ENCODE measurements around the gene IMMP2L. TPM values are rescaled to one million over a fixed set of nuclear protein-coding genes. Genes with fewer than 3 reads are reported as not detected.

IMMP2L gene
- total and polyA plus RNA-seq, 2 donors (not counting 3 experiments of a cell fraction or from before 2014, with no cell fraction given): 9.9 to 11.8 TPM

DNA sequence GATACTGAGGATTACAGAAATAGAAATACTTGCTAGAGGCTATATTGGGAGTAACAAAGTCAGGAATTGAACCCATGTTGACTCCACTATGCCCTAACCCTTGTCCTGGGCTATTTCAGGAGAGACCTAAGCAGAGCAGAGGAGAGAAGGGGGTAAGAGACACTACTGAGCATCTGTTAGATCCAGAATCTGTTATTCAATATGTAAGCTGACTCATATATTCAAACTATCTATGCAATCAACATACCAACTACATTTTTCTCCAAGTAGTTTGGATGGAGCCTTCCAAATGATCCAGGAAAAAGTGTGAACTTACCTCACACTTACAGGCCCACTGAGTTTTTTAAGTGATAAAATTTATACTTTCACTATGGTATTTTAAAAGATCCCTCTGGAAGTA is 216.1 kb downstream of the IMMP2L start:
- intact Hi-C loops (cut with micrococcal nuclease) (no loop called here), dilution Hi-C loops (cut with MboI; ENCODE audit: extremely low pct_ligation_motif_present, low sequenced_read_pairs) (no loop called here)
- no peak overlapping the region for H3K27ac ChIP-seq (ENCODE audit: insufficient read depth, low read depth, low read length)
- H3K79me2 ChIP-seq (ENCODE audit: control insufficient read depth, insufficient read depth, low read length): no peaks in the 10 kb centered on the region
- ChIA-PET POLR2A (no interaction called here), CTCF (interaction anchor here (1.4 kb wide), 1 partner anchor 11 kb away, joined by 5 read pairs; no protein-coding TSS in a partner anchor)
- H3K4me2 ChIP-seq (ENCODE audit: insufficient read depth, low read length): no peak overlapping the region
- H2AFZ ChIP-seq (ENCODE audit: low read depth, low read length): no peak overlapping the region
- H3K9me1 ChIP-seq (replicated peaks; ENCODE audit: control insufficient read depth, extremely low read depth, insufficient read depth, low read length): no peaks in the 10 kb centered on the region
- H3K27me3 ChIP-seq (ENCODE audit: control insufficient read depth in 2 of 2, insufficient read depth in 2 of 2, low read length in 2 of 2): no peaks in the 10 kb centered on the region
- TF ChIP-seq MYC (IDR thresholded peaks at IDR 0.05; ENCODE audit: low read depth, low read length): no peak
- no peak for TF ChIP-seq EZH2 (IDR thresholded peaks at IDR 0.05; ENCODE audit: borderline replicate concordance, low read depth, low read length, severe bottlenecking)
- TF ChIP-seq JUN (IDR thresholded peaks at IDR 0.05; ENCODE audit: borderline replicate concordance, insufficient read depth, insufficient read length, low read depth): no peak
- TF ChIP-seq, protein P1, sequence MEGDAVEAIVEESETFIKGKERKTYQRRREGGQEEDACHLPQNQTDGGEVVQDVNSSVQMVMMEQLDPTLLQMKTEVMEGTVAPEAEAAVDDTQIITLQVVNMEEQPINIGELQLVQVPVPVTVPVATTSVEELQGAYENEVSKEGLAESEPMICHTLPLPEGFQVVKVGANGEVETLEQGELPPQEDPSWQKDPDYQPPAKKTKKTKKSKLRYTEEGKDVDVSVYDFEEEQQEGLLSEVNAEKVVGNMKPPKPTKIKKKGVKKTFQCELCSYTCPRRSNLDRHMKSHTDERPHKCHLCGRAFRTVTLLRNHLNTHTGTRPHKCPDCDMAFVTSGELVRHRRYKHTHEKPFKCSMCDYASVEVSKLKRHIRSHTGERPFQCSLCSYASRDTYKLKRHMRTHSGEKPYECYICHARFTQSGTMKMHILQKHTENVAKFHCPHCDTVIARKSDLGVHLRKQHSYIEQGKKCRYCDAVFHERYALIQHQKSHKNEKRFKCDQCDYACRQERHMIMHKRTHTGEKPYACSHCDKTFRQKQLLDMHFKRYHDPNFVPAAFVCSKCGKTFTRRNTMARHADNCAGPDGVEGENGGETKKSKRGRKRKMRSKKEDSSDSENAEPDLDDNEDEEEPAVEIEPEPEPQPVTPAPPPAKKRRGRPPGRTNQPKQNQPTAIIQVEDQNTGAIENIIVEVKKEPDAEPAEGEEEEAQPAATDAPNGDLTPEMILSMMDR (IDR thresholded peaks at IDR 0.05; ENCODE audit: extremely low read depth in 1 of 2, insufficient read depth in 1 of 2, low read depth in 1 of 2, low read length in 2 of 2): no peak
- TF ChIP-seq POLR2AphosphoS5 (IDR thresholded peaks at IDR 0.05; ENCODE audit: insufficient read depth, low read depth, low read length): no peak
- TF ChIP-seq POLR2A (IDR thresholded peaks at IDR 0.05; ENCODE audit: low read depth, low read length): no peak
- TF ChIP-seq GATA2 (IDR thresholded peaks at IDR 0.05; ENCODE audit: insufficient read depth, insufficient read length, low read depth, low read length): no peak
- TF ChIP-seq FOS (IDR thresholded peaks at IDR 0.05; ENCODE audit: borderline replicate concordance, insufficient read depth, low read length): no peak
- TF ChIP-seq MAX (IDR thresholded peaks at IDR 0.05; ENCODE audit: insufficient read depth, insufficient read length): no peak
- H3K9me3 ChIP-seq (replicated peaks; ENCODE audit: control insufficient read depth, insufficient read depth, low read length): no peaks in the 10 kb centered on the region
- H3K4me1 ChIP-seq (ENCODE audit: control insufficient read depth, extremely low read depth, insufficient read depth, low read length): no peaks in the 10 kb centered on the region
- DNase-seq (ENCODE audit: low read depth, low spot score) (no peak), FAIRE-seq (no peak)
- H3K36me3 ChIP-seq (ENCODE audit: control insufficient read depth in 2 of 2, extremely low read depth in 1 of 2, insufficient read depth in 2 of 2, low read length in 2 of 2): no peaks in the 10 kb centered on the region
- H4K20me1 ChIP-seq (replicated peaks; ENCODE audit: control insufficient read depth, extremely low read depth, insufficient read depth, low read length): no peaks in the 10 kb centered on the region
- no peak overlapping the region for H3K4me3 ChIP-seq (replicated peaks in 1 of 3; ENCODE audit: insufficient read depth in 1 of 3, low read depth in 1 of 3, low read length in 3 of 3)
- no TSS peak for BruUV-seq (replicated peaks)
- H3K9ac ChIP-seq (replicated peaks; ENCODE audit: extremely low read depth, insufficient read depth, low read length): no peak overlapping the region
